ENCODE data around the gene CADM3.

- TF ChIP-seq PATZ1 (CRISPR knock-in tag; IDR thresholded peaks at IDR 0.05; ENCODE audit: borderline replicate concordance), result no peak
- TF ChIP-seq RARB (CRISPR knock-in tag; IDR thresholded peaks at IDR 0.05), result no peak
- no peak for TF ChIP-seq POU6F1 (CRISPR knock-in tag; IDR thresholded peaks at IDR 0.05; ENCODE audit: borderline replicate concordance, low read depth)
- TF ChIP-seq CREB5 (CRISPR knock-in tag; IDR thresholded peaks at IDR 0.05; ENCODE audit: low read depth), result no peak
- TF ChIP-seq ESRRG (CRISPR knock-in tag; IDR thresholded peaks at IDR 0.05), result no peak
- TF ChIP-seq OSR1 (CRISPR knock-in tag; IDR thresholded peaks at IDR 0.05), result no peak
- TF ChIP-seq TSHZ2 (CRISPR knock-in tag; IDR thresholded peaks at IDR 0.05), result no peak
- TF ChIP-seq GLIS3 (CRISPR knock-in tag; IDR thresholded peaks at IDR 0.05), result no peak
- no peak for TF ChIP-seq ZC3H10 (CRISPR knock-in tag; IDR thresholded peaks at IDR 0.05)
- no peak for TF ChIP-seq ARNTL (CRISPR knock-in tag; IDR thresholded peaks at IDR 0.05; ENCODE audit: borderline replicate concordance, low read depth)
- TF ChIP-seq ZFP30 (CRISPR knock-in tag; IDR thresholded peaks at IDR 0.05), result no peak
- no peak for TF ChIP-seq ZFP3 (CRISPR knock-in tag; IDR thresholded peaks at IDR 0.05)
Measured at GRCh38 chr1:159229896-159230295, 58.5 kb downstream of the CADM3 start.

Data from SK-N-SH treated with all-trans-retinoic acid at 6 μM for 48 hours (cell line).